Neural progenitor cell (in vitro differentiated cells): ENCODE data around the gene ANO2. TPM values are rescaled to one million over a fixed set of nuclear protein-coding genes. Genes with fewer than 3 reads are reported as not detected.

ENCODE experiments used
- DNase-seq: peaks from one replicate; pipeline ENCODE4 v3.0.0-alpha.2; 2016; ENCODE audit warnings: low spot score
- H2AFZ ChIP-seq: fragments of 200-600 bp; sonication (generic); replicated peaks from 2 replicates; pipeline ENCODE4 v1.6.1; 2016; ENCODE audit warnings: antibody characterized with exemption
- H3F3A ChIP-seq: fragments of 200-600 bp; sonication (generic); 2 replicates; pipeline ENCODE4 v1.6.1; 2016; ENCODE audit warnings: antibody characterized with exemption, low read depth
- H3K27ac ChIP-seq: fragments of 200-600 bp; sonication (generic); 2 replicates; pipeline ENCODE4 v1.5.1; 2016; ENCODE audit warnings: mild to moderate bottlenecking
- H3K27me3 ChIP-seq: fragments of 200-600 bp; sonication (generic); 2 replicates; pipeline ENCODE4 v1.6.1; 2016; ENCODE audit warnings: mild to moderate bottlenecking, moderate library complexity
- H3K36me3 ChIP-seq: fragments of 200-600 bp; sonication (generic); 2 replicates; pipeline ENCODE4 v1.5.1; 2016
- H3K4me1 ChIP-seq: fragments of 200-600 bp; sonication (generic); 2 replicates; pipeline ENCODE4 v1.6.1; 2016; ENCODE audit warnings: mixed run types
- H3K4me2 ChIP-seq: fragments of 200-600 bp; sonication (generic); 2 replicates; pipeline ENCODE4 v1.6.1; 2016
- H3K4me3 ChIP-seq: fragments of 200-600 bp; sonication (generic); 2 replicates; pipeline ENCODE4 v1.5.1; 2016
- H3K79me2 ChIP-seq: fragments of 200-600 bp; sonication (generic); 2 replicates; pipeline ENCODE4 v1.6.1; 2016; ENCODE audit warnings: low read depth
- H3K9ac ChIP-seq: fragments of 200-600 bp; sonication (generic); 2 replicates; pipeline ENCODE4 v1.6.1; 2016
- H3K9me3 ChIP-seq: fragments of 200-600 bp; sonication (generic); 2 replicates; pipeline ENCODE4 v1.5.1; 2016; ENCODE audit warnings: low read depth
- H4K20me1 ChIP-seq: fragments of 200-600 bp; sonication (generic); 2 replicates; pipeline ENCODE4 v1.6.1; 2016; ENCODE audit warnings: low read depth
- H3K27ac Mint-ChIP-seq: 3 replicates; pipeline ENCODE4 v1.8.0; 2021; ENCODE audit warnings: mixed read lengths
- H3K27me3 Mint-ChIP-seq: 2 replicates; pipeline ENCODE4 v1.8.0; 2022; ENCODE audit warnings: low read depth, mild to moderate bottlenecking, inconsistent platforms, moderate library complexity, mixed read lengths; ENCODE audit not compliant: insufficient read depth
- H3K36me3 Mint-ChIP-seq: 3 replicates; pipeline ENCODE4 v1.8.0; 2021; ENCODE audit warnings: mixed read lengths
- H3K4me1 Mint-ChIP-seq: 3 replicates; pipeline ENCODE4 v1.8.0; 2021; ENCODE audit warnings: mixed read lengths
- H3K4me3 Mint-ChIP-seq: 3 replicates; pipeline ENCODE4 v1.8.0; 2021; ENCODE audit warnings: mild to moderate bottlenecking, moderate library complexity, mixed read lengths
- H3K9me3 Mint-ChIP-seq: 3 replicates; pipeline ENCODE4 v1.8.0; 2020; ENCODE audit warnings: mixed read lengths
- EZH2 ChIP-seq: fragments of 200-600 bp; sonication (generic); IDR thresholded peaks from 2 replicates; pipeline ENCODE4 v1.6.1; 2017; ENCODE audit warnings: antibody characterized with exemption, mild to moderate bottlenecking, moderate library complexity
- EZH2phosphoT487 ChIP-seq: fragments of 200-600 bp; sonication (generic); IDR thresholded peaks from 2 replicates; pipeline ENCODE4 v1.6.1; 2017; ENCODE audit warnings: antibody characterized with exemption
- total RNA-seq: library from RNA; depleted of rRNA; stranded (reverse); fragments of >200 nt; gene quantifications from 2 replicates; pipeline ENCODE4 v1.2.3, GENCODE V29; 2015; ENCODE audit warnings: low replicate concordance
- TF ChIP-seq, protein P1 (sequence below): fragments of 200-600 bp; sonication (generic); IDR thresholded peaks from 2 replicates; pipeline ENCODE4 v1.5.1; 2017; ENCODE audit warnings: antibody characterized with exemption, mild to moderate bottlenecking

The ANO2 gene
- total RNA-seq, 1 donor from 2014 or later = 4.8 TPM

DNA sequence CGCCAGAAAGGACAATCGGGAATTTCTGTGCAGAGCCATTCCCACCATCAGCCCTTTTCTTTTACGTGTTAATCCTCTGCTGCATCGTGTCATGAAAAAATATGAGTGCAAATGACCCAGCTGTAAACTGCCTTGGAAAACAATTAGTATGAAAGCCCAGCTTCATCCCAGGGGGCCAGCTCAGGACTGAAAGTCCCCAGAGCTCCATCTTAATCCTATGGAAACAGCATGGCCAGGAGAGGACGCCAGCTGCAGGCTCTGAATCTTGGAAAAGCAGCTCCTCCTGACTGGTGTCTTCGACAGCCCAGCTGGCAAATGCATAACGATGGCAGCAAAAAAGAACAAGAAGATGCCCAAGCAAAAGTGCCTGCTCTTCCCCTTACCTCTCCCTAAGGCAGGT is 321.6 kb downstream of the ANO2 start:
- DNase-seq = peak; percentile 66
- no peak overlapping the region for H3K9ac ChIP-seq
- H3K4me1 ChIP-seq = peaks cover 17% of the 10 kb centered on the region
- no peak overlapping the region for H2AFZ ChIP-seq
- peaks cover 2% of the 10 kb centered on the region for H3K9me3 Mint-ChIP-seq
- TF ChIP-seq, protein P1, sequence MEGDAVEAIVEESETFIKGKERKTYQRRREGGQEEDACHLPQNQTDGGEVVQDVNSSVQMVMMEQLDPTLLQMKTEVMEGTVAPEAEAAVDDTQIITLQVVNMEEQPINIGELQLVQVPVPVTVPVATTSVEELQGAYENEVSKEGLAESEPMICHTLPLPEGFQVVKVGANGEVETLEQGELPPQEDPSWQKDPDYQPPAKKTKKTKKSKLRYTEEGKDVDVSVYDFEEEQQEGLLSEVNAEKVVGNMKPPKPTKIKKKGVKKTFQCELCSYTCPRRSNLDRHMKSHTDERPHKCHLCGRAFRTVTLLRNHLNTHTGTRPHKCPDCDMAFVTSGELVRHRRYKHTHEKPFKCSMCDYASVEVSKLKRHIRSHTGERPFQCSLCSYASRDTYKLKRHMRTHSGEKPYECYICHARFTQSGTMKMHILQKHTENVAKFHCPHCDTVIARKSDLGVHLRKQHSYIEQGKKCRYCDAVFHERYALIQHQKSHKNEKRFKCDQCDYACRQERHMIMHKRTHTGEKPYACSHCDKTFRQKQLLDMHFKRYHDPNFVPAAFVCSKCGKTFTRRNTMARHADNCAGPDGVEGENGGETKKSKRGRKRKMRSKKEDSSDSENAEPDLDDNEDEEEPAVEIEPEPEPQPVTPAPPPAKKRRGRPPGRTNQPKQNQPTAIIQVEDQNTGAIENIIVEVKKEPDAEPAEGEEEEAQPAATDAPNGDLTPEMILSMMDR = no peak
- TF ChIP-seq EZH2phosphoT487 (no peak), EZH2 (no peak)
- no peak overlapping the region for H3K27ac Mint-ChIP-seq
- no peak overlapping the region for H3K4me3 ChIP-seq
- H3K36me3 Mint-ChIP-seq = no peaks in the 10 kb centered on the region
- no peaks in the 10 kb centered on the region for H3K9me3 ChIP-seq
- H3K36me3 ChIP-seq = no peaks in the 10 kb centered on the region
- H3K4me1 Mint-ChIP-seq = peaks cover 23% of the 10 kb centered on the region
- peak overlapping the region; percentile 33 for H3K4me2 ChIP-seq
- H3K27me3 Mint-ChIP-seq = peaks cover 11% of the 10 kb centered on the region
- H3K4me3 Mint-ChIP-seq = no peak overlapping the region
- H3K79me2 ChIP-seq = no peaks in the 10 kb centered on the region
- H4K20me1 ChIP-seq = no peaks in the 10 kb centered on the region
- no peaks in the 10 kb centered on the region for H3K27me3 ChIP-seq
- peaks cover 3% of the 10 kb centered on the region for H3F3A ChIP-seq
- H3K27ac ChIP-seq = no peak overlapping the region

DNA sequence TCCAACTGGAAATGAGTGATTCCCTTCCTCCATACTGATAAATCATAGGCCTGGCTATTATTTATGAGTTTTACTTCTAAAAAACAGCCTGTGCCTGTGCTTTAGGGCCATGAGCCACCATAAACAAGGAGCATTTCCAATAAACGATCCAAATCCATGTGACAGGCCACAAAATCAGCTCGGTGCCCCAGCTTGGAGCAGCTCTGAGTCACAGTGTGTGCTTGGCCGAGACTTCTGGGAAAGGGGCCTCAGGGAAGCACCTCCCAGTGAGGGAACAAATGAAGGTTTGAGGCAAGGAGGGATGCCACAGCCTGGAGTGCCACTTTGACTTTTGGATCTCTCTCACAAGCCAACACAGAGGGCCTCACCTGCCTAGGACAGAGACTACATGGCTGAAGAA is 322.8 kb downstream of the ANO2 start:
- Mint-ChIP-seq H3K27me3 (peaks cover 11% of the 10 kb centered on the region), H3K4me3 (no peak overlapping the region), H3K4me1 (peaks cover 19% of the 10 kb centered on the region), H3K27ac (peak overlapping the region; percentile 42), H3K9me3 (peaks cover 2% of the 10 kb centered on the region), H3K36me3 (no peaks in the 10 kb centered on the region)
- no peak for DNase-seq
- Histone ChIP-seq H3K36me3 (no peaks in the 10 kb centered on the region), H3K27ac (no peak overlapping the region), H2AFZ (no peak overlapping the region), H3K27me3 (no peaks in the 10 kb centered on the region), H3F3A (peaks cover 3% of the 10 kb centered on the region), H3K9me3 (no peaks in the 10 kb centered on the region), H4K20me1 (no peaks in the 10 kb centered on the region), H3K4me1 (peaks cover 17% of the 10 kb centered on the region), H3K9ac (no peak overlapping the region), H3K4me3 (no peak overlapping the region), H3K79me2 (no peaks in the 10 kb centered on the region), H3K4me2 (no peak overlapping the region)
- TF ChIP-seq EZH2phosphoT487 (no peak), EZH2 (no peak)
- TF ChIP-seq, protein P1 = no peak

DNA sequence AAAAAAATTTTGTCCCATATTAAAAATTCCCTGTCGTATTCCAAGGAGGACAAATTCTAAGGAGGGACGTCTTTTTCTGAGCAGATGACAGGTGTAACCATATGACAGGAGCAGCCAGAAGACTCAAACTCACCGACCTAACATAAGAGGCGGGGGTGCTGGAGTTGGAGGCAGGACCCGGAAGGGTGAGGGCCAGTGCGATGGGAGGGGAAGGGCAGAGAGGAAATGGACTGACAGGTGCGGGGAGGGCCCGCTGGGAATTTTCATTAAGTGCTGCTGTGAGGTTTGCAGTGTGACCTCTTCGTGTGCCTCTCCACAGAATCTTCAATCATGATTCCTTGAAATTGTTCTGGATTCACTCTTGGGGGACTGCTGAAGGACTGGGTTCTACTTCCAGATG is 323.7 kb downstream of the ANO2 start:
- Mint-ChIP-seq H3K9me3 (peaks cover 2% of the 10 kb centered on the region), H3K27me3 (peaks cover 6% of the 10 kb centered on the region), H3K4me1 (peaks cover 19% of the 10 kb centered on the region), H3K27ac (no peak overlapping the region), H3K4me3 (no peak overlapping the region), H3K36me3 (no peaks in the 10 kb centered on the region)
- Histone ChIP-seq H3K27me3 (no peaks in the 10 kb centered on the region), H3K27ac (no peak overlapping the region), H3K4me3 (no peak overlapping the region), H2AFZ (no peak overlapping the region), H3K9ac (no peak overlapping the region), H3K4me2 (no peak overlapping the region), H3K36me3 (no peaks in the 10 kb centered on the region), H3K9me3 (no peaks in the 10 kb centered on the region), H3K79me2 (no peaks in the 10 kb centered on the region), H4K20me1 (no peaks in the 10 kb centered on the region), H3F3A (peaks cover 3% of the 10 kb centered on the region), H3K4me1 (peaks cover 17% of the 10 kb centered on the region)
- no peak for DNase-seq
- TF ChIP-seq, protein P1 = no peak
- no peak for TF ChIP-seq EZH2
- TF ChIP-seq EZH2phosphoT487 = no peak
